Esophagus mucosa (tissue), 1 donor: ENCODE data around the gene CALY. TPM values are rescaled to one million over a fixed set of nuclear protein-coding genes. Genes with fewer than 3 reads are reported as not detected.

Experiments used
- ATAC-seq: fragments of 200-7000 bp; cut with Tn5 transposase; one replicate; pipeline ENCODE4 v1.9.1; 2020
- total RNA-seq: library from RNA; stranded (reverse); gene quantifications from one replicate; pipeline ENCODE4 v1.2.4, GENCODE V29; 2023
- donor health status: DM: yes; HTN: yes; CAD: no.

CALY gene
- total RNA-seq, 1 donor from 2014 or later, result not detected

- ATAC-seq, result no peak
Measured at GRCh38 chr10:133366130-133366478, 29.4 kb upstream of the CALY start.

- no peak for ATAC-seq
Measured at GRCh38 chr10:133365461-133366129, 28.9 kb upstream of the CALY start.

- ATAC-seq, result peak; percentile 57
Measured at GRCh38 chr10:133364645-133365431, 28.1 kb upstream of the CALY start.

GRCh38 chr10:133362846-133363245 lies 26.1 kb upstream of the CALY start:
- ATAC-seq, result no peak

- no peak for ATAC-seq
Measured at GRCh38 chr10:133361773-133362441, 25.2 kb upstream of the CALY start.

GRCh38 chr10:133361227-133361626 lies 24.5 kb upstream of the CALY start:
- no peak for ATAC-seq

- ATAC-seq, result no peak
Measured at GRCh38 chr10:133359972-133360610, 23.4 kb upstream of the CALY start.

- no peak for ATAC-seq
Measured at GRCh38 chr10:133359554-133359971, 22.9 kb upstream of the CALY start.

GRCh38 chr10:133358925-133359310 lies 22.2 kb upstream of the CALY start:
- no peak for ATAC-seq

- peak; percentile 1 for ATAC-seq
Measured at GRCh38 chr10:133358162-133358924, 21.6 kb upstream of the CALY start.

GRCh38 chr10:133357285-133358161 lies 20.8 kb upstream of the CALY start, which contains the start of gene FUOM:
FUOM (minus strand) TSS chr10:133358019; CDS start chr10:133358007, 12 bp downstream.
- ATAC-seq, result peak; percentile 70

GRCh38 chr10:133356549-133357284 lies 20.0 kb upstream of the CALY start:
- ATAC-seq, result peak; percentile 17

GRCh38 chr10:133355991-133356390 lies 19.3 kb upstream of the CALY start:
- no peak for ATAC-seq

- ATAC-seq, result no peak
Measured at GRCh38 chr10:133355266-133355665, 18.6 kb upstream of the CALY start.

GRCh38 chr10:133354672-133355240 lies 18.1 kb upstream of the CALY start:
- no peak for ATAC-seq

GRCh38 chr10:133353988-133354605 lies 17.4 kb upstream of the CALY start:
- no peak for ATAC-seq

- ATAC-seq, result peak; percentile 42
Measured at GRCh38 chr10:133353202-133353959, 16.7 kb upstream of the CALY start.

- ATAC-seq, result no peak
Measured at GRCh38 chr10:133351408-133352318, 15.0 kb upstream of the CALY start.
